22Rv1 (cell line): ENCODE results near the gene BUB1.

ENCODE experiments used
- CTCF ChIP-seq: fragments of 450-650 bp; IDR thresholded peaks from 2 replicates; pipeline ENCODE4 v1.5.1; 2017; ENCODE audit warnings: mild to moderate bottlenecking
- ZFX ChIP-seq: fragments of 450-650 bp; IDR thresholded peaks from 2 replicates; pipeline ENCODE4 v1.6.1; 2017; ENCODE audit warnings: antibody characterized with exemption, borderline replicate concordance

- TF ChIP-seq CTCF = no peak
- no peak for TF ChIP-seq ZFX
Measured at GRCh38 chr2:110639972-110640371, 37.9 kb downstream of the BUB1 start.
